GM23248 (cell line): Measurements from ENCODE around the gene B2M.

Experiments
- EZH2 ChIP-seq: fragments of 200-600 bp; sonication (generic); IDR thresholded peaks from 2 replicates; pipeline ENCODE4 v1.6.1; 2018; ENCODE audit warnings: antibody characterized with exemption, mild to moderate bottlenecking; ENCODE audit not compliant: insufficient read depth, poor library complexity, severe bottlenecking
- EZH2phosphoT487 ChIP-seq: fragments of 200-600 bp; sonication (generic); IDR thresholded peaks from 2 replicates; pipeline ENCODE4 v1.6.1; 2018; ENCODE audit warnings: antibody characterized with exemption, moderate library complexity, mild to moderate bottlenecking, low read depth; ENCODE audit not compliant: insufficient read depth

DNA sequence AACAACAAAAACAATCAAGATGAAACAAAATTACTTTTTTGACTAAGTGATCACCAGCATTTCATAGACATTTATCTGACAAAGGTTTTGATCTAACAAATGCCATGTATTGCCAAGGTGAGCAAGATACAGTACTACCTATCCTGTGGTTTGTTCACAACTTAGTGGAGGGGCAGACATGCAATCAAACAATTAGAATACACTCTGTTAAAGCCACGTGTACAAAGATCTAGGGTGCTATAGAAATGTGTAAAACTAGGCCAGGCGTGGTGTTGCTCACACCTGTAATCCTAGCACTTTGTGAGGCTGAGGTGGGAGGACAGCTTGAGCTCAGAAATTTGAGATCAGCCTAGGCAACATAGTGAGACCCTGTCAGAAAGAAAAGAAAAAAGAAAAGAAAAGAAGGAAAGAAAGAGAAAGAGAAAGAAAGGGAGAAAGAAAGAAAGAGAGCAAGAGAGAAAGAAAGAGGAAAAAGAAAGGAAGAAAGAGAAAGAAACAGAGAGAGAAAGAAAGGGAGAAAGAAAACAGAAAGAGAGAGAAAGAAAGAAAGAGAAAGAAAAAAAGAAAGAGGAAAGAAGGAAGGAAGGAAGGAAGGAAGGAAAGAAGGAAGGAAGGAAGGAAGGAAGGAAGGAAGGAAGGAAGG is 23.6 kb downstream of the B2M start:
- TF ChIP-seq EZH2 (no peak), EZH2phosphoT487 (no peak)
